Measurements from ENCODE around the gene PCED1B.

DNA sequence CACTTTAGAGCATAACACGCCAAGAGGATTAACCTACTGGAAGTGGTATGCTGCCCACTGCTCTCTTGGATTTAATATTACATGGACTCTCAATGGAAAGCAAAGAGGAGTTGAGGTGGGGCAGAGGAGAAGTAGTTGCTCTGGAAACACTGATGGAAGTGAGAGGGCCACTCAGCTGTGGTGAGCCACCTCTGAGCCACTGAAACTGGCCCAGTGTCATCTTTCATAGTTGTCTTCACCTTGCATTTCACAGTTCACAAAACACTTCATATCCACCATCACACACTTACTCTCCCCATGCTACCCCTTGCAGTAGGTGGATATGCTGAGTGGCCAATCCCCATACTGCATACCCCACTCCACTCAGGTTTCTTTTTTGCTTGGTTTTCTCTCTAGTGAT lies 12.2 kb upstream of the PCED1B start:
- no peak for TF ChIP-seq ZNF416 (tag by site-specific recombination; IDR thresholded peaks at IDR 0.05)
- no peak for TF ChIP-seq ZNF529 (tag by site-specific recombination; IDR thresholded peaks at IDR 0.05; ENCODE audit: insufficient replicate concordance)
- TF ChIP-seq ZNF596 (tag by site-specific recombination; IDR thresholded peaks at IDR 0.05): no peak
- TF ChIP-seq CTCF (tag by site-specific recombination; IDR thresholded peaks at IDR 0.05): no peak
- no peak for TF ChIP-seq ZFP3 (tag by site-specific recombination; IDR thresholded peaks at IDR 0.05; ENCODE audit: low read depth)
- TF ChIP-seq EGR2 (tag by site-specific recombination; IDR thresholded peaks at IDR 0.05; ENCODE audit: low read depth): no peak
- no peak for TF ChIP-seq HOXA7 (CRISPR knock-in tag; IDR thresholded peaks at IDR 0.05; ENCODE audit: borderline replicate concordance)
- TF ChIP-seq SALL2 (tag by site-specific recombination; IDR thresholded peaks at IDR 0.05; ENCODE audit: borderline replicate concordance): no peak
- TF ChIP-seq PRDM2 (tag by site-specific recombination; IDR thresholded peaks at IDR 0.05; ENCODE audit: borderline replicate concordance): no peak
- no peak for TF ChIP-seq ZNF747 (tag by site-specific recombination; IDR thresholded peaks at IDR 0.05)
- no peak for TF ChIP-seq ZNF768 (tag by site-specific recombination; IDR thresholded peaks at IDR 0.05)
- TF ChIP-seq ZNF76 (tag by site-specific recombination; IDR thresholded peaks at IDR 0.05; ENCODE audit: borderline replicate concordance, low read depth): no peak

Data from HEK293 (cell line).